Erythroblast (primary cell): ENCODE data around the gene IRF3.

Experiments
- GATA1 ChIP-seq: IDR thresholded peaks from 2 replicates; pipeline ENCODE4 v1.6.1; 2011; ENCODE audit warnings: low read depth, mild to moderate bottlenecking, control low read depth, low read length, moderate library complexity
- POLR2A ChIP-seq: IDR thresholded peaks from 2 replicates; pipeline ENCODE4 v1.6.1; 2011; ENCODE audit warnings: mild to moderate bottlenecking, low read length

DNA sequence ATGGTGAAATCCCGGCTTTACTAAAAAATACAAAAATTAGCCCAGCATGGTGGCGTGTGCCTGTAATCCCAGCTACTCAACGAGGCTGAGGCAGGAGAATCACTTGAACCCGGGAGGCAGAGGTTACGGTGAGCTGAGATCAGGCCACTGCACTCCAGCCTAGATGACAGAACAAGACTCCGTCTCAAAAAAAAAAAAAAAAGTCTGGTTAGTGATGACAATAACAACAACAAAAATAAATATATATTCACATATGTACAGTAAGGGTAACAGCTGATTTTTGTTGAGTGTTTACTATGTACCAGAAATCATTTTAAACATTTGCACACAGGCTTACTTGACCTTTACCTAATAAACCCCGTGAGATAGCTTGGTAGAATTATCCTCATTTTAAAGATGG lies 48.7 kb downstream of the IRF3 start:
- no peak for TF ChIP-seq POLR2A
- TF ChIP-seq GATA1 = no peak
